H1 (cell line): ENCODE measurements around the gene NEK4. TPM values are rescaled to one million over a fixed set of nuclear protein-coding genes. Genes with fewer than 3 reads are reported as not detected.

Source experiments
- ATF2 ChIP-seq: IDR thresholded peaks from 2 replicates; pipeline ENCODE4 v1.6.1; 2012; ENCODE audit warnings: low read length, inconsistent platforms
- BCL11A ChIP-seq, 2 experiments: IDR thresholded peaks; one replicate each; pipeline ENCODE4 v1.6.1; 2011; ENCODE audit warnings: low read depth in 2 of 2, low read length in 2 of 2, mild to moderate bottlenecking in 2 of 2
- HDAC2 ChIP-seq, 2 experiments: fragments of 300-600 bp in 1 of 2; sonication (generic) in 1 of 2; IDR thresholded peaks; 2 replicates each; pipeline ENCODE4 v1.6.1; 2011 to 2012; ENCODE audit warnings: low read depth in 2 of 2, low read length in 2 of 2, mild to moderate bottlenecking in 2 of 2, moderate library complexity in 2 of 2, borderline replicate concordance in 1 of 2, inconsistent platforms in 1 of 2
- KDM4A ChIP-seq: IDR thresholded peaks from one replicate; pipeline ENCODE4 v1.7.1; 2012; ENCODE audit warnings: low read depth, mild to moderate bottlenecking, moderate library complexity, low read length, inconsistent platforms; ENCODE audit not compliant: severe bottlenecking
- NANOG ChIP-seq: IDR thresholded peaks from 2 replicates; pipeline ENCODE4 v1.6.1; 2011; ENCODE audit warnings: low read length, low read depth, mild to moderate bottlenecking, inconsistent platforms; ENCODE audit not compliant: insufficient read depth, poor library complexity, severe bottlenecking
- YY1 ChIP-seq: IDR thresholded peaks from 2 replicates; pipeline ENCODE4 v1.6.1; 2011; ENCODE audit warnings: low read depth, mild to moderate bottlenecking, low read length
- ZNF274 ChIP-seq: IDR thresholded peaks from 2 replicates; pipeline ENCODE4 v1.7.0; 2012; ENCODE audit warnings: low read length, borderline replicate concordance; ENCODE audit errors: extremely low read depth
- polyA plus RNA-seq, 7 experiments: library from polyadenylated mRNA; depleted of rRNA in 3 of 7; stranded (reverse) in 5 of 7; unstranded in 2 of 7; fragments of >200 nt in 5 of 7; fragments of 200-250 nt in 2 of 7; gene quantifications; 1 replicate in 5 of 7; 2 replicates in 1 of 7; 4 replicates in 1 of 7; pipeline versions ENCODE4 v1.2.1 to v1.2.3, GENCODE V29; 2011 to 2013; ENCODE audit warnings: missing spikeins in 2 of 7, mixed read lengths in 2 of 7
- total RNA-seq: library from RNA; stranded (reverse); fragmentation: NEBNext Ultra II Directional; extraction: Animal tissue kit (Norgen Biotek cat#: 25700); gene quantifications from 2 replicates; pipeline ENCODE4 v1.2.1, GENCODE V29; 2021

Gene NEK4
- total and polyA plus RNA-seq, 2 of the 8 experiments (the other 6 are each of a cell fraction or from before 2014, with no cell fraction given) = 7.5 to 40.0 TPM

- TF ChIP-seq KDM4A = no peak
- TF ChIP-seq BCL11A (IDR thresholded peaks at IDR 0.05; ENCODE audit: low read depth in 2 of 2, low read length in 2 of 2) = no peak
- no peak for TF ChIP-seq ZNF274
- TF ChIP-seq HDAC2 (IDR thresholded peaks at IDR 0.05; ENCODE audit: borderline replicate concordance in 1 of 2, low read depth in 2 of 2, low read length in 2 of 2) = no peak
- TF ChIP-seq ATF2 = no peak
- no peak for TF ChIP-seq NANOG
- no peak for TF ChIP-seq YY1
- TF ChIP-seq, all 59 proteins: peak for 0
Measured at GRCh38 chr3:52771334-52771681, 568 bp upstream of the NEK4 start (continued).
